Keratinocyte (primary cell): ENCODE measurements around the gene DMPK. TPM values are rescaled to one million over a fixed set of nuclear protein-coding genes. Genes with fewer than 3 reads are reported as not detected.

Source experiments
- DNase-seq: peaks from one replicate; pipeline ENCODE4 v3.0.0-alpha.2; 2011; ENCODE audit warnings: low read depth, missing footprints, low spot score
- FAIRE-seq: peaks from 2 replicates; lab custom pipeline; 2011; peaks lifted over from hg19 to GRCh38; lab: Jason Lieb, UNC
- H2AFZ ChIP-seq: 2 replicates; pipeline ENCODE4 v1.6.0; 2012; ENCODE audit warnings: low read length, control low read depth, inconsistent platforms; ENCODE audit not compliant: control insufficient read depth
- H3K27ac ChIP-seq: 2 replicates; pipeline ENCODE4 v1.5.1; 2011; ENCODE audit warnings: low read length; ENCODE audit not compliant: control insufficient read depth, insufficient read depth
- H3K27me3 ChIP-seq: 3 replicates; pipeline ENCODE4 v1.6.0; 2011; ENCODE audit warnings: low read length; ENCODE audit not compliant: control insufficient read depth, insufficient read depth; ENCODE audit errors: extremely low read depth
- H3K36me3 ChIP-seq, 2 experiments: 2 replicates in 1 of 2; 3 replicates in 1 of 2; pipeline ENCODE4 v1.5.1; 2011; ENCODE audit warnings: low read length in 2 of 2, mild to moderate bottlenecking in 1 of 2; ENCODE audit not compliant: control insufficient read depth in 2 of 2, insufficient read depth in 2 of 2; ENCODE audit errors: extremely low read depth in 1 of 2
- H3K4me1 ChIP-seq: 3 replicates; pipeline ENCODE4 v1.5.1; 2011; ENCODE audit warnings: low read length; ENCODE audit not compliant: control insufficient read depth, insufficient read depth; ENCODE audit errors: extremely low read depth
- H3K4me2 ChIP-seq: 3 replicates; pipeline ENCODE4 v1.6.0; 2011; ENCODE audit warnings: low read depth, low read length; ENCODE audit not compliant: control insufficient read depth, insufficient read depth; ENCODE audit errors: extremely low read depth
- H3K4me3 ChIP-seq, 3 experiments: fragments of 200-600 bp in 1 of 3; sonication (generic) in 1 of 3; 2 replicates in 2 of 3; 3 replicates in 1 of 3; pipeline ENCODE4 v1.5.1; 2011 to 2016; ENCODE audit warnings: low read length in 3 of 3, mild to moderate bottlenecking in 3 of 3, control low read depth in 2 of 3, inconsistent platforms in 1 of 3, low read depth in 1 of 3, mixed read lengths in 1 of 3, mixed run types in 1 of 3, moderate library complexity in 1 of 3; ENCODE audit not compliant: control insufficient read depth in 2 of 3, insufficient read depth in 2 of 3; ENCODE audit errors: extremely low read depth in 1 of 3
- H3K79me2 ChIP-seq: 2 replicates; pipeline ENCODE4 v1.6.0; 2012; ENCODE audit warnings: low read length; ENCODE audit not compliant: control insufficient read depth, insufficient read depth
- H3K9ac ChIP-seq: 3 replicates; pipeline ENCODE4 v1.6.0; 2011; ENCODE audit warnings: low read length; ENCODE audit not compliant: control insufficient read depth, insufficient read depth; ENCODE audit errors: extremely low read depth
- H3K9me1 ChIP-seq: 3 replicates; pipeline ENCODE4 v1.6.0; 2011; ENCODE audit warnings: low read length; ENCODE audit not compliant: control insufficient read depth, insufficient read depth; ENCODE audit errors: extremely low read depth
- H3K9me3 ChIP-seq: 2 replicates; pipeline ENCODE4 v1.5.1; 2012; ENCODE audit warnings: low read depth, low read length; ENCODE audit not compliant: control insufficient read depth
- H4K20me1 ChIP-seq: 3 replicates; pipeline ENCODE4 v1.6.0; 2011; ENCODE audit warnings: low read length; ENCODE audit not compliant: control insufficient read depth, insufficient read depth; ENCODE audit errors: extremely low read depth
- EZH2 ChIP-seq: IDR thresholded peaks from one replicate; pipeline ENCODE4 v1.6.1; 2012; ENCODE audit warnings: inconsistent platforms, mild to moderate bottlenecking, low read length, moderate library complexity
- dilution Hi-C: fragments of 300-500 bp; cut with MboI; formaldehyde crosslinking; loops from one replicate; pipeline ENCODE4 v1.7.0; 2020; ENCODE audit warnings: low sequenced_read_pairs; ENCODE audit not compliant: extremely low pct_ligation_motif_present
- polyA plus RNA-seq, 5 experiments: library from polyadenylated mRNA; depleted of rRNA in 3 of 5; stranded (reverse) in 3 of 5; stranded (forward) in 1 of 5; unstranded in 1 of 5; fragments of >200 nt; gene quantifications; 1 replicate in 1 of 5; 2 replicates in 3 of 5; 3 replicates in 1 of 5; pipeline versions ENCODE4 v1.2.1 to v1.2.3, GENCODE V29; 2011 to 2012; ENCODE audit warnings: missing spikeins in 2 of 5, low read depth in 1 of 5, low replicate concordance in 1 of 5
- TF ChIP-seq, protein P1 (sequence below), 3 experiments: IDR thresholded peaks in 1 of 3; conservative IDR thresholded peaks in 1 of 3; optimal IDR thresholded peaks in 1 of 3; 2 replicates in 2 of 3; 3 replicates in 1 of 3; pipeline versions ENCODE3 to v1.5.1; 2011; ENCODE audit warnings: low read length in 3 of 3, mild to moderate bottlenecking in 3 of 3, moderate library complexity in 2 of 3, control low read depth in 1 of 3, inconsistent platforms in 1 of 3; ENCODE audit not compliant: insufficient read depth in 2 of 3; ENCODE audit errors: extremely low read depth in 1 of 3

Gene DMPK
- polyA plus RNA-seq, 1 donor (not counting 4 experiments of a cell fraction or from before 2014, with no cell fraction given), result 7.0 TPM

GRCh38 chr19:45754323-45754722 lies 28.0 kb downstream of the DMPK start:
- FAIRE-seq, result no peak

GRCh38 chr19:45753548-45753947 lies 28.7 kb downstream of the DMPK start:
- dilution Hi-C loops, result no loop called here
- TF ChIP-seq, protein P1, sequence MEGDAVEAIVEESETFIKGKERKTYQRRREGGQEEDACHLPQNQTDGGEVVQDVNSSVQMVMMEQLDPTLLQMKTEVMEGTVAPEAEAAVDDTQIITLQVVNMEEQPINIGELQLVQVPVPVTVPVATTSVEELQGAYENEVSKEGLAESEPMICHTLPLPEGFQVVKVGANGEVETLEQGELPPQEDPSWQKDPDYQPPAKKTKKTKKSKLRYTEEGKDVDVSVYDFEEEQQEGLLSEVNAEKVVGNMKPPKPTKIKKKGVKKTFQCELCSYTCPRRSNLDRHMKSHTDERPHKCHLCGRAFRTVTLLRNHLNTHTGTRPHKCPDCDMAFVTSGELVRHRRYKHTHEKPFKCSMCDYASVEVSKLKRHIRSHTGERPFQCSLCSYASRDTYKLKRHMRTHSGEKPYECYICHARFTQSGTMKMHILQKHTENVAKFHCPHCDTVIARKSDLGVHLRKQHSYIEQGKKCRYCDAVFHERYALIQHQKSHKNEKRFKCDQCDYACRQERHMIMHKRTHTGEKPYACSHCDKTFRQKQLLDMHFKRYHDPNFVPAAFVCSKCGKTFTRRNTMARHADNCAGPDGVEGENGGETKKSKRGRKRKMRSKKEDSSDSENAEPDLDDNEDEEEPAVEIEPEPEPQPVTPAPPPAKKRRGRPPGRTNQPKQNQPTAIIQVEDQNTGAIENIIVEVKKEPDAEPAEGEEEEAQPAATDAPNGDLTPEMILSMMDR (optimal IDR thresholded peaks at IDR 0.05 in 1 of 3, IDR thresholded peaks at IDR 0.05 in 1 of 3, conservative IDR thresholded peaks at IDR 0.05 in 1 of 3; ENCODE audit: extremely low read depth in 1 of 3, insufficient read depth in 2 of 3, low read length in 3 of 3), result no peak
- no peak for TF ChIP-seq EZH2
- no peak overlapping the region for H3K4me3 ChIP-seq

More at GRCh38 chr19:45754323-45754722, 28.0 kb downstream of the DMPK start:
- peaks cover 11% of the 10 kb centered on the region for H3K4me1 ChIP-seq
- H3K4me2 ChIP-seq, result no peak overlapping the region
- no peak for DNase-seq
- no peak overlapping the region for H2AFZ ChIP-seq
- no peaks in the 10 kb centered on the region for H3K9me1 ChIP-seq
- TF ChIP-seq, protein P1 (optimal IDR thresholded peaks at IDR 0.05 in 1 of 3, IDR thresholded peaks at IDR 0.05 in 1 of 3, conservative IDR thresholded peaks at IDR 0.05 in 1 of 3; ENCODE audit: extremely low read depth in 1 of 3, insufficient read depth in 2 of 3, low read length in 3 of 3), result no peak
- TF ChIP-seq EZH2, result no peak
- no peaks in the 10 kb centered on the region for H3K9me3 ChIP-seq
- no peaks in the 10 kb centered on the region for H3K79me2 ChIP-seq
- H3K4me3 ChIP-seq, result no peak overlapping the region
- no peaks in the 10 kb centered on the region for H3K27me3 ChIP-seq
- H3K36me3 ChIP-seq, result no peaks in the 10 kb centered on the region
- no peak overlapping the region for H3K27ac ChIP-seq
- no peaks in the 10 kb centered on the region for H4K20me1 ChIP-seq
- dilution Hi-C loops, result no loop called here
- no peak overlapping the region for H3K9ac ChIP-seq

More at GRCh38 chr19:45753548-45753947, 28.7 kb downstream of the DMPK start:
- H4K20me1 ChIP-seq, result no peaks in the 10 kb centered on the region
- no peaks in the 10 kb centered on the region for H3K9me1 ChIP-seq
- H3K4me2 ChIP-seq, result no peak overlapping the region
- no peak overlapping the region for H2AFZ ChIP-seq
- no peak overlapping the region for H3K9ac ChIP-seq
- FAIRE-seq (no peak), DNase-seq (no peak)
- H3K79me2 ChIP-seq, result no peaks in the 10 kb centered on the region
- H3K4me1 ChIP-seq, result peaks cover 11% of the 10 kb centered on the region
- no peak overlapping the region for H3K27ac ChIP-seq
- H3K9me3 ChIP-seq, result no peaks in the 10 kb centered on the region
- H3K27me3 ChIP-seq, result no peaks in the 10 kb centered on the region
- no peaks in the 10 kb centered on the region for H3K36me3 ChIP-seq
